ENCODE data around the gene TAPBPL. TPM values are rescaled to one million over a fixed set of nuclear protein-coding genes. Genes with fewer than 3 reads are reported as not detected.

TAPBPL gene
- polyA plus RNA-seq, 1 donor (not counting 4 experiments of a cell fraction or from before 2014, with no cell fraction given), result 4.8 TPM

DNA sequence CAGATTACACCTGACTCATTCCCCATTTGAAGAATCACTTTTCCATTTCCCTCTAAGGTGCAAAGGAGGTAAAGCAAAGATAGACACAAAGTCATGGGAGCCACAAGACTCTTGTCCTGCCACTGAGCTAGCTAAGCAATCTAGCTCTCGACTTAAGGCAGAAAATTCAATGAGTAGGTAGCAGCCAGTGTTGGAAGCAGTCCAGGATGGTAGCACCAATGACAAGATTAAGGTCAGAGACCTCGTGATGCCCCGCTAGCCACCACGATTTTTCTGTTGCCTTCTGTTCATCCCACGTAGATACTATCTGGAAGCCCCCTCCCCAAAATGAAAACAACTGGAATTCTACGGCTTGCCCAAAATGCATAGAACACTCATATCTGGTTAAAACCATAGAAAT lies 17.2 kb downstream of the TAPBPL start:
- no peak for TF ChIP-seq EZH2 (IDR thresholded peaks at IDR 0.05; ENCODE audit: low read length)
- TF ChIP-seq, protein P1, sequence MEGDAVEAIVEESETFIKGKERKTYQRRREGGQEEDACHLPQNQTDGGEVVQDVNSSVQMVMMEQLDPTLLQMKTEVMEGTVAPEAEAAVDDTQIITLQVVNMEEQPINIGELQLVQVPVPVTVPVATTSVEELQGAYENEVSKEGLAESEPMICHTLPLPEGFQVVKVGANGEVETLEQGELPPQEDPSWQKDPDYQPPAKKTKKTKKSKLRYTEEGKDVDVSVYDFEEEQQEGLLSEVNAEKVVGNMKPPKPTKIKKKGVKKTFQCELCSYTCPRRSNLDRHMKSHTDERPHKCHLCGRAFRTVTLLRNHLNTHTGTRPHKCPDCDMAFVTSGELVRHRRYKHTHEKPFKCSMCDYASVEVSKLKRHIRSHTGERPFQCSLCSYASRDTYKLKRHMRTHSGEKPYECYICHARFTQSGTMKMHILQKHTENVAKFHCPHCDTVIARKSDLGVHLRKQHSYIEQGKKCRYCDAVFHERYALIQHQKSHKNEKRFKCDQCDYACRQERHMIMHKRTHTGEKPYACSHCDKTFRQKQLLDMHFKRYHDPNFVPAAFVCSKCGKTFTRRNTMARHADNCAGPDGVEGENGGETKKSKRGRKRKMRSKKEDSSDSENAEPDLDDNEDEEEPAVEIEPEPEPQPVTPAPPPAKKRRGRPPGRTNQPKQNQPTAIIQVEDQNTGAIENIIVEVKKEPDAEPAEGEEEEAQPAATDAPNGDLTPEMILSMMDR (optimal IDR thresholded peaks at IDR 0.05 in 1 of 3, IDR thresholded peaks at IDR 0.05 in 1 of 3, conservative IDR thresholded peaks at IDR 0.05 in 1 of 3; ENCODE audit: extremely low read depth in 1 of 3, insufficient read depth in 2 of 3, low read length in 3 of 3), result no peak
- FAIRE-seq, result no peak
- Histone ChIP-seq H3K9me3 (ENCODE audit: control insufficient read depth, low read depth, low read length) (no peaks in the 10 kb centered on the region), H3K4me1 (ENCODE audit: control insufficient read depth, extremely low read depth, insufficient read depth, low read length) (peaks cover 22% of the 10 kb centered on the region), H3K27ac (ENCODE audit: control insufficient read depth, insufficient read depth, low read length) (no peak overlapping the region), H3K36me3 (ENCODE audit: control insufficient read depth in 2 of 2, extremely low read depth in 1 of 2, insufficient read depth in 2 of 2, low read length in 2 of 2) (peaks cover 4 to 6% of the 10 kb centered on the region in 2 experiments), H3K4me2 (ENCODE audit: control insufficient read depth, extremely low read depth, insufficient read depth, low read depth, low read length) (peak overlapping the region; percentile 91), H4K20me1 (ENCODE audit: control insufficient read depth, extremely low read depth, insufficient read depth, low read length) (no peaks in the 10 kb centered on the region), H3K79me2 (ENCODE audit: control insufficient read depth, insufficient read depth, low read length) (peaks cover 3% of the 10 kb centered on the region), H3K4me3 (ENCODE audit: control insufficient read depth in 2 of 3, extremely low read depth in 1 of 3, insufficient read depth in 2 of 3, low read depth in 1 of 3, low read length in 3 of 3) (no peak overlapping the region), H3K27me3 (ENCODE audit: control insufficient read depth, extremely low read depth, insufficient read depth, low read length) (no peaks in the 10 kb centered on the region), H3K9me1 (ENCODE audit: control insufficient read depth, extremely low read depth, insufficient read depth, low read length) (no peaks in the 10 kb centered on the region), H2AFZ (ENCODE audit: control insufficient read depth, low read length) (no peak overlapping the region), H3K9ac (ENCODE audit: control insufficient read depth, extremely low read depth, insufficient read depth, low read length) (no peak overlapping the region)
- DNase-seq (ENCODE audit: low read depth, low spot score), result no peak
- dilution Hi-C loops (cut with MboI; ENCODE audit: extremely low pct_ligation_motif_present, low sequenced_read_pairs), result no loop called here

DNA sequence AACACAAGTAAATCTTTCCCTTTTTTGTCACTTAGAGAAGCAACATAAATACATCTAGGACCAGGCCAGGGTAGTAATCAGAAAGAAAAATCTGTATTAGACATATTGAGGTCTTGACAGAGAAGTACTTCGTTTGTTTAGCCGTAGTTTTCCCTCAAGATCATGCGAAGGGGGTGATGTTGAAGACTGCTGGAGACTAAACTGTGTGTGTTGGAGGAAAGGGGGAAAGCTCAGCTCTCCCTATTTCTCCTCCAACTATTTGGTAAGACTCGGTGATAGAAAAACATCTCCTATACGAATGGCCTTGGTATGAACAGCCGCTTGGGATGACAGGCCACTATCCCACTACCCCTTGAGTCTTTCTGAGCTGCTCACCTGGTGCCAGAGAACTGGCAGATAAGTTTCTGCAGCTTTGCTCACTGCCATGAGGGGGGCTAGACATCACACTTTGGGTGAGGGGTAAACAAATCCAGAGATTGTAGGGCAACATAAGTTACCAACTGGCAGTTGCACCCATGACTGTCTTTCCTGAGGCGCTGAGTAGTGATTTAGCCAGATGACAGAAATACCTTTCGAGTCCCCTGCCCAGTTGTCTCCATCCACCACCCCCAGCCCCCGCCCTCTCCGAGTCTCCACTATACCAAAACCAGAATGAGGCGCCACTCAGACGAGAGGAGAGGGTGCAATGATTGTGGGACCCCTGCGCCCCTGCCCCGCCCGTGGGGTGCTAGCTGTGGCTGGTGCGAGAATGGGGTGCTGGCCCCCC lies 17.9 kb downstream of the TAPBPL start:
- peak overlapping the region; percentile 91 for H3K4me2 ChIP-seq (ENCODE audit: control insufficient read depth, extremely low read depth, insufficient read depth, low read depth, low read length)
- dilution Hi-C loops (cut with MboI; ENCODE audit: extremely low pct_ligation_motif_present, low sequenced_read_pairs), result no loop called here
- peak overlapping the region; percentile 99 for H2AFZ ChIP-seq (ENCODE audit: control insufficient read depth, low read length)
- peak overlapping the region; percentile 84 for H3K9ac ChIP-seq (ENCODE audit: control insufficient read depth, extremely low read depth, insufficient read depth, low read length)
- no peaks in the 10 kb centered on the region for H3K9me3 ChIP-seq (ENCODE audit: control insufficient read depth, low read depth, low read length)
- peak overlapping the region; percentile 64 to 83 (median 82) for H3K4me3 ChIP-seq (ENCODE audit: control insufficient read depth in 2 of 3, extremely low read depth in 1 of 3, insufficient read depth in 2 of 3, low read depth in 1 of 3, low read length in 3 of 3)
- peak overlapping the region; percentile 87 for H3K27ac ChIP-seq (ENCODE audit: control insufficient read depth, insufficient read depth, low read length)
- no peak for DNase-seq (ENCODE audit: low read depth, low spot score)
- FAIRE-seq, result no peak
- no peaks in the 10 kb centered on the region for H4K20me1 ChIP-seq (ENCODE audit: control insufficient read depth, extremely low read depth, insufficient read depth, low read length)
- no peak for TF ChIP-seq EZH2 (IDR thresholded peaks at IDR 0.05; ENCODE audit: low read length)
- TF ChIP-seq, protein P1 (optimal IDR thresholded peaks at IDR 0.05 in 1 of 3, IDR thresholded peaks at IDR 0.05 in 1 of 3, conservative IDR thresholded peaks at IDR 0.05 in 1 of 3; ENCODE audit: extremely low read depth in 1 of 3, insufficient read depth in 2 of 3, low read length in 3 of 3), result no peak
- H3K36me3 ChIP-seq (ENCODE audit: control insufficient read depth in 2 of 2, extremely low read depth in 1 of 2, insufficient read depth in 2 of 2, low read length in 2 of 2), result peaks cover 1 to 2% of the 10 kb centered on the region in 2 experiments
- H3K9me1 ChIP-seq (ENCODE audit: control insufficient read depth, extremely low read depth, insufficient read depth, low read length), result no peaks in the 10 kb centered on the region
- no peaks in the 10 kb centered on the region for H3K27me3 ChIP-seq (ENCODE audit: control insufficient read depth, extremely low read depth, insufficient read depth, low read length)
- H3K79me2 ChIP-seq (ENCODE audit: control insufficient read depth, insufficient read depth, low read length), result peaks cover 3% of the 10 kb centered on the region
- peaks cover 22% of the 10 kb centered on the region for H3K4me1 ChIP-seq (ENCODE audit: control insufficient read depth, extremely low read depth, insufficient read depth, low read length)
